Transverse colon (tissue), 4 donors: ENCODE measurements around the gene ABCB7.

Experiments
- EP300 ChIP-seq: sonication (generic); formaldehyde crosslinking; IDR thresholded peaks from one replicate; pipeline ENCODE4 v1.6.1; 2017; ENCODE audit warnings: antibody characterized with exemption, low read depth
- POLR2A ChIP-seq: fragments of 450-650 bp; IDR thresholded peaks from one replicate; pipeline ENCODE4 v1.6.1; 2016; ENCODE audit warnings: antibody characterized with exemption, mild to moderate bottlenecking, moderate library complexity
- POLR2AphosphoS5 ChIP-seq, 3 donors: sonication (generic); formaldehyde crosslinking; IDR thresholded peaks; one replicate each; pipeline ENCODE4 v1.6.1; 2016; ENCODE audit warnings: antibody characterized with exemption in 3 of 3
- TF ChIP-seq, protein P1 (sequence below), 5 experiments: fragments of 200-600 bp in 3 of 5; fragments of 450-650 bp in 2 of 5; sonication (generic) in 3 of 5; IDR thresholded peaks; 1 replicate in 2 of 5; 2 replicates in 3 of 5; pipeline ENCODE4 v1.5.1; 2016 to 2017; ENCODE audit warnings: antibody characterized with exemption in 5 of 5, inconsistent platforms in 3 of 5, mild to moderate bottlenecking in 2 of 5, moderate library complexity in 1 of 5

GRCh38 chrX:75071334-75071733, 84.7 kb downstream of the ABCB7 start:
- TF ChIP-seq, protein P1, sequence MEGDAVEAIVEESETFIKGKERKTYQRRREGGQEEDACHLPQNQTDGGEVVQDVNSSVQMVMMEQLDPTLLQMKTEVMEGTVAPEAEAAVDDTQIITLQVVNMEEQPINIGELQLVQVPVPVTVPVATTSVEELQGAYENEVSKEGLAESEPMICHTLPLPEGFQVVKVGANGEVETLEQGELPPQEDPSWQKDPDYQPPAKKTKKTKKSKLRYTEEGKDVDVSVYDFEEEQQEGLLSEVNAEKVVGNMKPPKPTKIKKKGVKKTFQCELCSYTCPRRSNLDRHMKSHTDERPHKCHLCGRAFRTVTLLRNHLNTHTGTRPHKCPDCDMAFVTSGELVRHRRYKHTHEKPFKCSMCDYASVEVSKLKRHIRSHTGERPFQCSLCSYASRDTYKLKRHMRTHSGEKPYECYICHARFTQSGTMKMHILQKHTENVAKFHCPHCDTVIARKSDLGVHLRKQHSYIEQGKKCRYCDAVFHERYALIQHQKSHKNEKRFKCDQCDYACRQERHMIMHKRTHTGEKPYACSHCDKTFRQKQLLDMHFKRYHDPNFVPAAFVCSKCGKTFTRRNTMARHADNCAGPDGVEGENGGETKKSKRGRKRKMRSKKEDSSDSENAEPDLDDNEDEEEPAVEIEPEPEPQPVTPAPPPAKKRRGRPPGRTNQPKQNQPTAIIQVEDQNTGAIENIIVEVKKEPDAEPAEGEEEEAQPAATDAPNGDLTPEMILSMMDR (IDR thresholded peaks at IDR 0.05): no peak
- TF ChIP-seq POLR2AphosphoS5 (IDR thresholded peaks at IDR 0.05) (no peak), EP300 (no peak), POLR2A (no peak)
